ENCODE results near the gene LAPTM5.
"Not testable (repeated sequence)": the region's sequence is repeated elsewhere in the genome, so short reads cannot be mapped to it uniquely, and the experiment has no call there.

The LAPTM5 gene

GRCh38 chr1:30757352-30758120 lies at the start of gene LAPTM5:
LAPTM5 (minus strand) TSS chr1:30757774; CDS start chr1:30757745, 29 bp downstream.
- DNase-seq (ENCODE audit: low spot score): no peak

- DNase-seq (ENCODE audit: low spot score): no peak
Observed at GRCh38 chr1:30806381-30807317, 49.1 kb upstream of the LAPTM5 start.

GRCh38 chr1:30805304-30806003 lies 47.9 kb upstream of the LAPTM5 start:
- DNase-seq (ENCODE audit: low spot score): no peak

- DNase-seq (ENCODE audit: low spot score): no peak
Observed at GRCh38 chr1:30804822-30805221, 47.2 kb upstream of the LAPTM5 start.

- DNase-seq (ENCODE audit: low spot score): no peak
Observed at GRCh38 chr1:30804352-30804751, 46.8 kb upstream of the LAPTM5 start.

GRCh38 chr1:30803562-30803961 lies 46.0 kb upstream of the LAPTM5 start:
- DNase-seq (ENCODE audit: low spot score): no peak

- peak; percentile 81 for DNase-seq (ENCODE audit: low spot score)
Observed at GRCh38 chr1:30801771-30802198, 44.2 kb upstream of the LAPTM5 start.

GRCh38 chr1:30799233-30799511 lies 41.6 kb upstream of the LAPTM5 start:
- DNase-seq (ENCODE audit: low spot score): no peak

GRCh38 chr1:30798389-30799232 lies 41.0 kb upstream of the LAPTM5 start:
- DNase-seq (ENCODE audit: low spot score): no peak

- DNase-seq (ENCODE audit: low spot score): no peak
Observed at GRCh38 chr1:30795026-30795425, 37.5 kb upstream of the LAPTM5 start.

GRCh38 chr1:30794260-30794659 lies 36.7 kb upstream of the LAPTM5 start:
- no peak for DNase-seq (ENCODE audit: low spot score)

- DNase-seq (ENCODE audit: low spot score): no peak
Observed at GRCh38 chr1:30793209-30793608, 35.6 kb upstream of the LAPTM5 start.

GRCh38 chr1:30791868-30792267 lies 34.3 kb upstream of the LAPTM5 start:
- no peak for DNase-seq (ENCODE audit: low spot score)

- no peak for DNase-seq (ENCODE audit: low spot score)
Observed at GRCh38 chr1:30790850-30791778, 33.5 kb upstream of the LAPTM5 start.

GRCh38 chr1:30790256-30790525 lies 32.6 kb upstream of the LAPTM5 start:
- DNase-seq (ENCODE audit: low spot score): not testable (repeated sequence)

GRCh38 chr1:30789388-30790255 lies 32.0 kb upstream of the LAPTM5 start:
- no peak for DNase-seq (ENCODE audit: low spot score)

GRCh38 chr1:30788580-30789387 lies 31.2 kb upstream of the LAPTM5 start:
- no peak for DNase-seq (ENCODE audit: low spot score)

GRCh38 chr1:30787856-30788495 lies 30.4 kb upstream of the LAPTM5 start:
- no peak for DNase-seq (ENCODE audit: low spot score)
